NCI-H446 treated with DMSO at 0.1 percent for 48 hours (cell line): Measurements from ENCODE around the gene ARHGAP27.

Source experiments
- DNase-seq: peaks from one replicate; lab custom pipeline; 2025; lab: John Stamatoyannopoulos, UW

The ARHGAP27 gene

DNA sequence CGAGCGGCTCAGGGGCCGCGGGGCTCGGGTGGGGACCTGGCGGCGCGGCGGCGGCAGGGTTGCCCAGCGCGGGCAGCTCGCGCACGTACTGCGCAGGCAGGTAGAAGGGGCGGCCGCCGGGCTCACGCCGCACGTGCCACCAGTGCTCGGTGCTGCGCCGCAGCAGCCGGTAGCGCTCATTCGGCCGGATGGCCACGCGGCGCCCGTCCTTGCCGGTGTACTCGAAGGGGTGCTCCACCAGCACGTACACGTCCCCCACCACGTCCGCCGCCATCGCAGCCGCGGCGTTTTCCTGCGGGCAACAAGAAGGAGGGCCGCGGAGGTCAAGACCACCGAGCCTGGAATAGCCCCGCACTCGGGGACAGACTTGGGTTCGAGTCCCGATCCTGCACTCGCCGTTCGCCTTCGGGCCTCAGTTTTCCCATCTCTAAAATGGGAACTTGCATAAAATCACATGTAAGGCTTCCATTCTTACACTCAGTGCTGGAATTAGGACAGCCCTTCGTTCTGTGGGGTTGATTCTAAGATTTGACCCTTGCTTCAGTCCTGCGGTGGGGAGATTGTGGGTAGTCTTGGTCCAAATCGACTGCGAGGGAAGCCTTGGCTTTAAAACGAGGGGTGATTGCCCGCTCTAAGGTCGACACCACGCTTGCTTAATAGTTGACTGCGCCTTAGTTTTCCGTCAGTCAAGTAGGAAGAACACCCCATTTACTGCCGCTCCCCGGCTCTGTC lies 2.5 kb downstream of the ARHGAP27 start:
- DNase-seq, result no peak

DNA sequence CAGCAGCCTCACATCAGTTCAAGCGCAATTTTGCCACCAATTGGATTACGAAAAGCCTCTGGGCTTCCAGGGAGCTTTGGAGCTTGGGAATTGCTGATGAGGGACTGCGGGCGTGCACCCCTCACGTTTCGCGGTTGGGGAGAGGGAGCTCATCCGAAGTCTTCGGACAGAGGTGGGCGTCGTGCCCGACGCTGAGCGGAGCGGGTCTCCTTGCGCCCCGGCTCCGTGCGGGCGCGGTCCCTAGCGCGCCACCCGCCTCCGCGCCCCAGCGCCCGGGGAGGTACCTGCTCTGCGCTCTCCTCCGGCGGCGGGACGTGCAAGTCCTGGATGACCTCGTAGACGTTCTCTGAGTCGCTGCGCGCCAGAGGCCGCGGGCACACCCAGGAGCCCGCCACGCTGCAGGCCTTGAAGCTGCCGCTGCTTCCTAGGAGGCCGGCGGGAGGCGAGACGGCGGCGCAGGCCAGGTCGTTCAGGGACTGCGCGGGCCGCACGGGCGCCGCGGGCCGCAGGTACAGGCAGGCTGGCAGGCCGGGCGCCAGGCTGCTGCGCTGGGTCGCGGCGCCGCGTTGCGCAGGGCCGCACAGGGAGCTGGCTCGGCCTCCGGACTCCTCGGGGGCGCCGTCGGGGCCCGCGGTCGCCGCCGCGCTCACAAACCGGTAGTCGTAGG lies 3.2 kb downstream of the ARHGAP27 start:
- no peak for DNase-seq

DNA sequence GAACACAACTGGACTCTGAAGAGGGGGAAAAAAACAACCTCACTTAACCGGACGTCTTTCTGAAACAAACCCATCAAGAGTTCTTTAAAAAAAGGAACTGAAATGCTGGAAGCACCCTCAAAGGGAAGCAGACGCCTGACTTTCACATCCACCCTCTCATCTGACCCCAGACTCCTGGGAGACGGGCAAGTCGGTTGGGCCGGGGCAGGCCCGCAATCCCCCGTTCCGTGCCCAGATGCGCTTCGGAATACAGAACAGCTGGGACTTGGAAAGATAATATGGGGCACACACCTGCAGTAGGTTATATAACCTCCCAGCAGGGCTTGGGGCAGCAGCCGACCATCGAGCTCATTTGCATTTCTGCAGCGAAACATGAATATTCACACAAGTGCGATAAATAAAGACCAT lies 3.7 kb downstream of the ARHGAP27 start:
- no peak for DNase-seq

DNA sequence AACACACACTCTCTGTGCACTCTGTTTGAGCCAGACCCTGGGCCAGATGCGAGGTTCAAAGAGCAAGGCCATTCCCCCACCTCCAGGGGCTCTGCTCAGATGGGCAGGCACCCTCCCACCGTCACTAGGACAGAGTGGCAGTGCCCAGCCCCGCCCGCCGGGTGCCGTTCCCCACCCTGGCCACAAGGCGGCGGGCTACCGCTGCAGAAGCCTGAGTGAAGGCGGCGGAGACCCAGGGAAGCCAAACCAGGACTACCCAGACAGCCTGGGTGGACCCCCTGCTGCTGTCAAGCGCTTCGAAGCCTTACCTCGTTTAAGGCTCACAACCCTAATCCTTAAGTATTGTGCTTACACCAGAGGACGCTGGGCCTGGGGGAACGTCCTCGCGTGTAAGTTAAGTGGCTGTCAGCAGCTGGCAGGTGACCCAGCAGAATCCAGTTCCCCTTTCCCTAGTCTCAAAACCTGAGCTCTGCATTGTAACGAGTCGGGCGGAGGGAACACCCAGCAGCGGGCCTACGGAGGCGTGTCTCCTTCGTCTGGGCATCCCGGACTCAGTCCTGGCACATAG lies 4.5 kb downstream of the ARHGAP27 start:
- DNase-seq, result peak; percentile 35

DNA sequence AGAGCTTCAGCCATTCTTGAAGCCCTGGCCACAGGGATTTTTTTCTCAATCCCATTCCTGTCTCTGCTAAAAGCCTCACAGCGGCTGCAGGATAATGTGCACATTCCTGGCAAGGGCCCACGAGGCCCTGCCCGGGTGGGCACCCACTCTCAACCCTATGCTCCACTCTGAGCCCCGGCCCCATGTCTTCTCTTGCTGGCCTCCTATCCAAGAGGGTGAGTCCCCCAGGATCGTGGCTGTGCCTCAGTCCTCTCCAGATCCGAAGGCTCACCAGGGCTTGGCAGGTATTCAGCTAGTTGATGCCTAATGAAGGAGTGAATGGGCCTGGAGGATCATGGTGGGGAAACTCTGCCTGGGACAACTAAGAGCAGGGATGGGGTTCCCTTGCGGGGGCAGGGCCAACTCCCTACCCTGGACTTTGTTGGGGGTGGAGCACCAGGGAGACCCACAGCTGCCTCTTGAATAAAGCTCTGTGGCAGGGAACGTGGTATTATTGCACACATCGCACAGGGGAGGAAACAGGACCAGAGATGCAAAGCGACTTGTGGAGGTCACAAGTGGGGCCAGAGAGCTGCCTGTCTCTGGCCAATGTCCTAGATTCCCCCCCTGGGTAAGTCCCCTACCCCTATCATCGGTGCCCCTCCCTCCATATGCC lies 5.4 kb downstream of the ARHGAP27 start:
- DNase-seq, result no peak

DNA sequence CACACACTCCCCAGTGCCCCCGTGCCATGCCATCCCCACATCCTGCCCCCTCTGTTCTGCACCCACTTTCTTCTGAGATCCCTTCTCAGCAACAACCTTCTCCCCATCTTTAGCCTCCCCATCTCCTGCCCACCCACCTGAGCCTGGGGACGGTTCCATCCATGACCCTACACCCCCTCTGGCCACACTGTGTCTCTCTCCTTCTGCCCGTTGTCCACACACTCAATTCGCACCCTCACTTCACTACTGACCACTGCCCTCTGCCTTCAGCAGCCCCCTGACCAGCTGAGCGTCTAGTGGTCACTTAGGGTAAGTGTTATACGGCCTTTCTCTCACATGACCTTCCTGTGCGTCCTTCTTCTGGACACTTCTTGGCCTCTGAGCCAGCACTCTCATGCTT lies 6.1 kb downstream of the ARHGAP27 start:
- DNase-seq, result no peak

DNA sequence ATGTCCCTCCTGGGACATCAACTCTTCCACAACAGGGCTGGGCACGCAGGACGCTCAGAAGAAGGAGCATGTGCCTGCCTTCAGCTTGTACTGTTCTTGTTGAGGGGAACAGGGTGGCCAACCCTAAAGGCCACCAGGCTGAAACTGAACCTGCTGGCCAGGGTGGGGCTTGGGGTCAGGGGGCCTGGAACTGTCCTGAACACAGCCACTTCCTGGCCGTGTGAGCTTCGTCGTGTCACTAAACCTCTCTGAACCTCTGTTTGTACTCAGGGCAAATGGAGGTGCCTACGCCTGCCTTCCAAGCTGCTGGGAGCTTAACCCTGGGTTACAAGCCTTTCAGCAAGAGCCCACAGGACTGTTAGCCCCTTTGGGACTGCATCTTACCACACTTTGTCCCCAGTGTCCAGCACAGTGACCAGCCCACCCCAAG lies 6.7 kb downstream of the ARHGAP27 start:
- DNase-seq, result no peak

DNA sequence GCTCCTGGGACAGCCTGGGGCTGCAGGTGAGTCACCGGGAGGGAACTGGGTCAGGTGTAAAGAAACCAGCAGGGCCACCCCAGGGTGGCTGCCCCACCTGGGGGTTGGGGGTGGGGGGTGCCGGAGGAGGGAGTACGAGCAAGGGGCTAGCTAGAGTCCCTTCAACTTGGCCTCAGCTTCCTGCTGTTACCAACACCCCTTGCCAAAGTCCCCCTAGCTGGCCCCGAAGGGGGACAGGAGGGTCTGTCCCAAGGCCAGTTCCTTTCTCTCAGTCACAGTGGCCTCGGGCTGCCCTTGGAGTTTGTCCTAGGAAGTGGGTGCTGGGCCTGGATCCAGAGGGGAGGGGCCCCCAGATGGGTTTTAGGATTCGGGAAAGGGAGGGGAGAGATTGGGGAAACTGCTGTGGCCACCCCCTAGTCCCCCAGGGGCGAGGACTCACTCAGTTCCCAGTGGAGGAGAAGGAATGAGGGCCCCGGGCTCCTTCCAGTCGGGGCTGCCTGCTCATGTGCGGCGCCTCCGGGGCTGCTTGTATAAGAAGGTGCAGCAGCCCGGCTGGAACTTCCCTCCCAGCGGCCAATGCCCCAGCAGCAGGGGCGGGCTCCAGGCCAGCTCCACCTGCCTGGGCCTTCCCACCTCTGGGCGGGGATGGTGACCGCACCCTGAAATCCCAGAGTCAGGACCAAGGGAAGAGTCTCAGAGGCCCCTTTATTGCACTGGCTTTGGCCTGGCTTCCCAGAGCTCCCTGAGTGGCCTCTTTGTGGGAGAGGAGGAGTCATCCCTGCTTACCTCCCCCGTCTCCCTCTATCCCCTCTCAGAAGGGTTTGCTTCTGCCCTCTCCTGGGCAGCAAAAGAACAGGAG lies 7.3 kb downstream of the ARHGAP27 start:
- DNase-seq, result no peak

DNA sequence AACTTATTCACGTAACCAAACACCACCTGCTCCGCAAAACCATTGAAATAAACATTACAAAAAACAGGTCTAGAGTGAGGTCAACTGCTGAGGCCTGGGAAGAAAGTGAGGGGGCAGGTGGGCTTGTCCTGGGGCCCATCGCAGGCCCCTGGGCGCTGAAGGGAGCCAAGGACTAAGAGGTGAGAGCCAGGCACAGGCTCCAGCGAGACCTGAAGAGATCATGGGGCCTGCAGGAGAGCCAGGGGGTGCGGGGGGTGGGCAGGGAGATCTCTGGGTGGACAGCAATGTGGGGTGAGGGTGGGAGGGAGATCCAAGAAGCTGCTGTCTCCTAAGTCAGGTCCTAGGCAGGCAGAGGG lies 7.9 kb downstream of the ARHGAP27 start:
- no peak for DNase-seq

DNA sequence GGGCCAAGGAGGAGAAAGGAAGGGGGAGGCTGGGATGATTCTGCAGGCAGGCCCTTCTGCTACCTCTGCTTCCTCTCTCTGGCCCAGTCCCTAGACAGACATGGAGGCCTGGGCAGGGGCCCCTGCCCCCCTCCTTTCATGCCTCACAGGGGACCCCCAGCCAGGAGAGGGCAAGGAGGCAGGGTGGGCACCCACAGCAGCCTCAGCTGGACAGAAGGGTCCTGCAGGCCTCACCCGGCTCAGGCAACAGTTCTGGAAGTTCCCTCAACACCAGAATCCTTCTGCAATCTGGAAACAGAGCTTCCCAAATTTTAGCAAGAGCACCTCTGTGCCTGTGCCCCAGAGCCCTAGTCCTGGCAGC lies 8.7 kb downstream of the ARHGAP27 start:
- no peak for DNase-seq

DNA sequence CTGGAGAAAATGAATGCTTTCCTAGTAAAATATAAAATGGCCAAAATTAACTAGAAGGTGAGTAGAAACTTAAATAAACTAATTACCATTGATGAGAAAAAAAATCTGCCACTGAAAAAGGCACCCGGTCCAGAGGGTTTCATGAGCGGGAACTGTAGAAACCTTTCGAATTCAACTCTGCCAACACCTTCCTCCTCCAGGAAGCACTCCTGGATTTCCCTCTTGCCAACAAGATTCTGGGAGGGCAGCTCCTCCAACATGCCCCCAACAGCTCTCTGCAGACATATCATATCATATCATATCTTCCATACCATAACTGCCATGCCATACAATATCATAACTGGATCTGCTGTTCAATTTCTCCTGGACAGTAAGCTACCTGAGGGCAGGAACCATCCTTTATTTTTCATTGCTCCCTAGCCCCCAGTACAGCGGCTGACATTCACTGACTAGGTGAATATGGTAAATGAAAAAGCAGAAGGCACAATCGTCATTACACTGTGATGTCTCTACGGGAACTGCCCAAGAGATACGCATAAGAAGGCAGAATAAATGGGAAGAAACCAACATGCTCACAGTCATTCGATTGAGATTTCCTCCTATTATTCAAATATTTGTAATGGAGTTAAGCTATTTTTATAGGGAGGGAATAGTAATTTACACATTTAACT lies 9.2 kb downstream of the ARHGAP27 start:
- no peak for DNase-seq

DNA sequence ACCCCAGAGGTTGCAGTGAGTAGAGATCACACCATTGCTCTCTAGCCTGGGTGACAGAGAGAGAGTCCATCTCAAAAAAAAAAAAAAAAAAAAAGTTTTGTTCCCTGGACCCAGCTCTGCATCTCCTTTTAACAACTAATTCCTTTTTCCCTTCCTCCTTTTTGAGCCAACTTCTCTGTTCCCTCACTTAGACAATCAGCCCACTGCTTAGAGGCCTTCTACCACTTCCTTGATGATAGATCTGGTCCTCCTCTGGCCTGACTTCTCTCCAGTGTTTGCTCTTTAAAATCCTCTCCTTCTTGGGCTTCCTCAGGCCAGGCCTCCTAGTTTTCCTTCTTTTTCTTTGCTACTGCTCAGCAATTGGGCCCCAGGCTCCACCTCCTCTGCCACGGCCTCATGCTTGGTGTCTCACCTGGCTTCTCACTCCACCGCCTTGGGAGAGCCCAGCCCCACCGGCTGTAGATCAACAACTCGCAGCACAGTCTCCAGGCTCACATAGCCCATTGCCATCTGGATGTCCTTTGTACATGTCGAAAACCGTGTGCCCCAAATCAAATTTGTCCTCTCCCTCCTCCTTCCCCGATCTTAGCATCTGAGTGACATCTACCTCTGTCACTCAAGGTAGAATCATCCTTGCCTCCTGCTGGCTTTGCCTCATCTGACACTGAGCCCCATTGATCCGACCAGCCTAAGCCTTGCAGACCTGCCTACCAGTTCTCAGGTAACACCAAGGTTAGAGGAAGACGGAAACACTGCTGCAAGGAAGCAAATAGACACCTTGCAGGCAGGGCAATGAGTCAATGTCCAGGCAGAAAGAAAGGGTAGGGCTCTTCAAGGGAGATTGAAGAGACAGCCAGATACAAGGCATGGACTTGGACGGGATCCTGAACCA lies 17.4 kb downstream of the ARHGAP27 start:
- DNase-seq, result no peak

DNA sequence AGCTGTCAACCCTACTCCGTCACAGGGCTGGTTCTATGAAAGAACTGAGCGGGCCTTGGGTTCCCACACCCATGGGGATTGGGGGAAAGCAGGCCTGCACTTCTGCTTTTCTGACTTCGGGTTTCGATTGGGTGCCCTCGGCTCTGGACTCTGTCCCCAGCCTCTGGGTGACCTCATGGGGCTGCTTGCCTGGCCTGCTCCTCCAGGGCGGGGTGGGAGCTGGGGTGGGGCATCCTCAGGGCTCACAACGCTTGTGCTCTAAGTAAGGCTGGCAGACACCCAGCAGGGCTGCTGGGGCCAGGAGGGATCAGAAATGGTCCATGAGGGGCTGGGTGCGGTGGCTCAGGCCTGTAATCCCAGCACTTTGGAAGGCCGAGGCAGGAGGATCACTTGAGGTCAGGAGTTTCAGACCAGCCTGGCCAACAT lies 19.2 kb downstream of the ARHGAP27 start:
- no peak for DNase-seq

DNA sequence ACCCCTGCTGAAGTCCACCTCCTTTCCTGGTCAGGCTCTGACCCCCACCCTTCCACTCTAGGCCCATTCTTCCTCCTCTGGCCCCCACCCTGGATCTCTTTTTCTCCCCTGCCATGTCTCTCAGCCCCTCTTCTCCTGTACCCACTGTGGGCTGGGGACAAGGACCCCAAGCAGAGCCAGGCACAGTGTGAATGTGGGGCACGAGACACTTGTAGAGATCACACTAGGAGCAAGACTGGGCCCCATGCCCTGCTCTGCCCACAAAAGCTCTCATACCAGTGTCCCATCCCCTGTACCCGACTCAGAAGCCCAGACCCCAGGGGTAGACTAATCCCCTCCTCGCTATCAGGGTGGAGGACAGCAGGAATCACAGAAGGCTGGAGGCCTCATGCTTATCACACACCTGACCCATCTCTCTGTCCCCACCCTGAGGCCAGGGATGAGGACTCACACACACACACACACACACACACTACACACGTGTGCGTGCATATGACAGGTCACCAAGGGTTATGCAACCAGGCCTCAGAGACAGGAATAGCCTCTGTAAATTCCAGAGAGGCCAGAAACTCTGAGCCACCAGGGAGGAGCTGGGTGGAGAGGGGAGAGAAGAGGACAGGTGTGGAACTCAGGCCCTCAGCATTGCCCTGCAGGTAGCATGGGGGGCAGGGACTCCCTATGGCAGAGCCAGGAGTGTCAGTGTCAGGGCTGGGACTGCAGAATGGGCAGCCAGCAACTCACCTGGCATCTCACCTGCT lies 21.1 kb downstream of the ARHGAP27 start:
- DNase-seq, result no peak

DNA sequence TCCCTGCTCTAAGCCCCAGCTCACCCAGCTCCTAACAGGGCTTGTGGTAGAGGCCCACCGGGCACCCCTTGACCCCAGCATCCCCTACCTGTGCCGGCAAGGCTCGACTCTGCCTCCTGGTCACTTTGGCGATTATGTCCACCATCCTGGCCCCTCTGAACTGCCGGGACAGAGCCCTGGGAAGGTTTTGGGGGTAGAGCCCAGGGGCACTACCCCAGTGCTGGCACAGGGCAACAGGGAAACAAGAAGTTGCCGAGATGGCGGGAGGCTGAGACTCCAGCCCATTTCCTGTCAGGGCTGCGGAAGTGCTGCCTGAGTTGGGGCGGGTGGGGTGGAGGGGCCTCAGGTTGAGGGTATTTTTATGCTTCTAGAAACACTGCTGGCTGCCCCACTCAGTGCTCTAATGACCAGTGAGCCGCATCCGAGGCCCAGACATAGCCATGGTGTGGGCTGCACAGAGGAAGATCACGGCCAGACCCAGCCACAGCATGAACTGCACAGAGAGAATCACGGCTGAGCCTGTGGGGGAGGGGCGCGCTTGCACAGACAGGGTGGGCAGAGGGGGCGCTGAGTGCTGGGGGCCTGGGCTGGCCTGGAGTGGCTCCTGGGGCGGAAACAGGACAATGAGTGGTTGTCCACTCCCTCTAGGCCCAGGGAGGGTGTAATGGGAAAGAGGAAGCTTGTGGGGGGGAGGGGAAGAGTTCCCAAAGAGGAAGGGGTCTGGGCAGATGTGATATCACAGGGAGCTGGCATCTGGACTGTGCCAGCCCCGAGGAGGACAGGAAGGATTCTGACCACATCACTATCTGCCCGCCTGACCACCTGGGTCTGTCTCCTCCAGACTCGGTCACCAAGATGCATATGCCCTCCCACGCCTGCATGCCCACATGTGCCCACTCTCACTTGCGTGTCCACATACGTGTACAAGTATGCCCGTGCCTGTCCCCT lies 22.3 kb downstream of the ARHGAP27 start:
- DNase-seq, result no peak

DNA sequence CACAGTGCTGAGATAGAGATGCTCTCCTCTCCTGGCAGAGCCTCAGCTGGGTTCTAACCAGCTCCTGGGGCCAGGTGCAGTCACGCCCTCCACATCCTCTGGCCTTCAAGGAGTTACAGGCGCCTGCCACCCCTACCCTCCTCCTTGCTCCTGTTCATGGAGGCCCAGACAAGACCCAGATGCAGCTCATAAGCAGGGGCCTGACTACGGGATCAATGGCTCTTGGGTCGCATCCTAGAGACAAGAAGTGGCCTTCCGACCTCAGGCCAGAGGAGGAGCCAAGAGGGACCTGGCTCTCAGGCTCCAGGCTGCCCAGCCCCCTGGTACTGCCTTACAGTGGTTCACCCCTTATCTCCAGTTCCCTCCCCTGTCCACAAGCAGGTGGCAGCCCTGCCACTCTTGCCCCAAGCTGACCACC lies 23.0 kb downstream of the ARHGAP27 start:
- no peak for DNase-seq

DNA sequence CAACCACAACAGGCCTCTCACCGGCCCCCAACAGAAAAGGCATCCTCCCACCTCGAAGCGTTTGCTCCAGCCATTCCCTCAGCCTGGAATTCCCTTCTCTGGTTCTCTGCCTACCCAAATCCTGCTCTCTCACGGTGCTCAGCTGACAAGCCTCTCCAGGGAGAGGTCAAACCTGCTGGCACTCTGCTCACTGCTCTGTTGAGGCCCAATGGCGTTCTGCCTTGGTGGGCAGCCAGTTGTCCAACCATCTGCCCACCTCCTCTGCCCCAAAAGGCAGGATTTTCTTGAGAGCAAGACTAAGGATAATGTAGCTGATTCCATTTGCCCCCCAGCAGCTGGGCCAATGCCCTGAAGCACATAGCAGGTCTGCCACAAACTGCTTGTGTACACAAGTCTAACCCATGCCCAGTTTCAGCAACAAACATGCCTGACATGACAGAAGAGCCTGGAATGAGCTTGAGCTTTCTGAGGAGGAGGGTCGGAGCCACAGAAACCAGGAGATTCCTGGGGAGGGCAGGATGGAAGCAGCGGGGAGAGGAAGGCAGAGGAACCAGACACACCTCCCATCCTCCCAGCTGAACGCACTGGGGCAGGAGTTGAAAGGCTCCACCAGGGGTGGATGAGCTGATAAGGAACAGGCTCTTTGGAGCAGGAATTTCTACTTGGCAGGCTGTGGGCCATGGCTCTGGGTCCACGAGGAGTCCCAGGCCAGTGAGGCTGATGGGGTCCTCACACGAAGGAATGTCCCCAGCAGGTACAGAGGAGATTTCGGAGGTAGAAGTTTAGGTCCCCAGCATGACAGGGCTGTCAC lies 23.9 kb downstream of the ARHGAP27 start:
- no peak for DNase-seq

DNA sequence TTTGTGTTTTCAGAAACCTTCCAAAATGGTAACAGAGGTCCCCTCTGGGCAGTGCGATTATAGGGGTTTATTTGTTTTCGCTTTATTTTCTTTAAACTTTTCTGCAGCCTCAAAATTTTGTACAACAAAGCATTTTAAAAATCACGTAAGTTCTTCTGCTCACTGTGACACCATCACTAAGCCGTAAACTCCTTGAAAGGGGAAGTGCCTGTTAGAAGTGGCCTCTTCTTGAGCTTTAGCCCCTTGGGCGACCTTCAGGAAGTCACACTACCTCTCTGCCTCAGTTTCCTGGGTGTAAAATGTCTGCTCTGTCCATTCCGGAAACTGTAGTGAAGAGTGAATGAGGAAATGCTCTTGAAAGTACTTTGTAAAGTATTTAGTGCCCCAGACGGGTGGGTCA lies 26.6 kb downstream of the ARHGAP27 start:
- no peak for DNase-seq
